ENCODE results near the gene ZBTB20. TPM values are rescaled to one million over a fixed set of nuclear protein-coding genes. Genes with fewer than 3 reads are reported as not detected.

ZBTB20 gene
- polyA plus RNA-seq, 1 donor from 2014 or later = 4.8 TPM

DNA sequence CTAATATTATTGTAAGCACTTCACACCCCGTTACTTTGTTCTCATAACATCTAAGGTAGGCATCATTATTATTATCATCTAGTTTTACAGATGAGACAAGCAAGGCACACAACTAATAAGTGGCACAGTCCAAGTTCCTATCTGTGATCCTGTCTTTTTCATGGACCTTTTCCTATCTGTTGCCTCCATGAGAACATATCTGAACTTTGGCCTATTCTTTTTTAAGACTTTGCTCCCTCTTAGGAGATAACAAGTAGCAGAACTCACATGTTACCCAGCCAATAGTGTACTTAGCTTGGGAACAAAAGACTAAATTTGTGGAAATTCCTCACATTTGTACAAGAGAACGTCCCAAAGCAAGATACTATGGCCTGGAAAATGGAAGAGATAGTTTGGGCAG is 680.8 kb downstream of the ZBTB20 start:
- no peaks in the 10 kb centered on the region for H3K27me3 ChIP-seq (ENCODE audit: insufficient read depth, low read depth, low read length)
- H3K36me3 ChIP-seq (ENCODE audit: insufficient read depth, low read length) = no peaks in the 10 kb centered on the region
- H3K9me2 ChIP-seq (ENCODE audit: insufficient read depth, low read length) = no peaks in the 10 kb centered on the region
- TF ChIP-seq, protein P1, sequence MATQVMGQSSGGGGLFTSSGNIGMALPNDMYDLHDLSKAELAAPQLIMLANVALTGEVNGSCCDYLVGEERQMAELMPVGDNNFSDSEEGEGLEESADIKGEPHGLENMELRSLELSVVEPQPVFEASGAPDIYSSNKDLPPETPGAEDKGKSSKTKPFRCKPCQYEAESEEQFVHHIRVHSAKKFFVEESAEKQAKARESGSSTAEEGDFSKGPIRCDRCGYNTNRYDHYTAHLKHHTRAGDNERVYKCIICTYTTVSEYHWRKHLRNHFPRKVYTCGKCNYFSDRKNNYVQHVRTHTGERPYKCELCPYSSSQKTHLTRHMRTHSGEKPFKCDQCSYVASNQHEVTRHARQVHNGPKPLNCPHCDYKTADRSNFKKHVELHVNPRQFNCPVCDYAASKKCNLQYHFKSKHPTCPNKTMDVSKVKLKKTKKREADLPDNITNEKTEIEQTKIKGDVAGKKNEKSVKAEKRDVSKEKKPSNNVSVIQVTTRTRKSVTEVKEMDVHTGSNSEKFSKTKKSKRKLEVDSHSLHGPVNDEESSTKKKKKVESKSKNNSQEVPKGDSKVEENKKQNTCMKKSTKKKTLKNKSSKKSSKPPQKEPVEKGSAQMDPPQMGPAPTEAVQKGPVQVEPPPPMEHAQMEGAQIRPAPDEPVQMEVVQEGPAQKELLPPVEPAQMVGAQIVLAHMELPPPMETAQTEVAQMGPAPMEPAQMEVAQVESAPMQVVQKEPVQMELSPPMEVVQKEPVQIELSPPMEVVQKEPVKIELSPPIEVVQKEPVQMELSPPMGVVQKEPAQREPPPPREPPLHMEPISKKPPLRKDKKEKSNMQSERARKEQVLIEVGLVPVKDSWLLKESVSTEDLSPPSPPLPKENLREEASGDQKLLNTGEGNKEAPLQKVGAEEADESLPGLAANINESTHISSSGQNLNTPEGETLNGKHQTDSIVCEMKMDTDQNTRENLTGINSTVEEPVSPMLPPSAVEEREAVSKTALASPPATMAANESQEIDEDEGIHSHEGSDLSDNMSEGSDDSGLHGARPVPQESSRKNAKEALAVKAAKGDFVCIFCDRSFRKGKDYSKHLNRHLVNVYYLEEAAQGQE (IDR thresholded peaks at IDR 0.05; ENCODE audit: borderline replicate concordance) = no peak
- no peak for TF ChIP-seq POLR2AphosphoS5 (IDR thresholded peaks at IDR 0.05)
- no peak for TF ChIP-seq EP300 (conservative IDR thresholded peaks at IDR 0.05; ENCODE audit: poor library complexity, severe bottlenecking)
- no peak for TF ChIP-seq RAD21 (conservative IDR thresholded peaks at IDR 0.05)
- TF ChIP-seq MXI1 (conservative IDR thresholded peaks at IDR 0.05; ENCODE audit: poor library complexity, severe bottlenecking) = no peak
- TF ChIP-seq SMC3 (conservative IDR thresholded peaks at IDR 0.05; ENCODE audit: poor library complexity) = no peak
- TF ChIP-seq, protein P2, sequence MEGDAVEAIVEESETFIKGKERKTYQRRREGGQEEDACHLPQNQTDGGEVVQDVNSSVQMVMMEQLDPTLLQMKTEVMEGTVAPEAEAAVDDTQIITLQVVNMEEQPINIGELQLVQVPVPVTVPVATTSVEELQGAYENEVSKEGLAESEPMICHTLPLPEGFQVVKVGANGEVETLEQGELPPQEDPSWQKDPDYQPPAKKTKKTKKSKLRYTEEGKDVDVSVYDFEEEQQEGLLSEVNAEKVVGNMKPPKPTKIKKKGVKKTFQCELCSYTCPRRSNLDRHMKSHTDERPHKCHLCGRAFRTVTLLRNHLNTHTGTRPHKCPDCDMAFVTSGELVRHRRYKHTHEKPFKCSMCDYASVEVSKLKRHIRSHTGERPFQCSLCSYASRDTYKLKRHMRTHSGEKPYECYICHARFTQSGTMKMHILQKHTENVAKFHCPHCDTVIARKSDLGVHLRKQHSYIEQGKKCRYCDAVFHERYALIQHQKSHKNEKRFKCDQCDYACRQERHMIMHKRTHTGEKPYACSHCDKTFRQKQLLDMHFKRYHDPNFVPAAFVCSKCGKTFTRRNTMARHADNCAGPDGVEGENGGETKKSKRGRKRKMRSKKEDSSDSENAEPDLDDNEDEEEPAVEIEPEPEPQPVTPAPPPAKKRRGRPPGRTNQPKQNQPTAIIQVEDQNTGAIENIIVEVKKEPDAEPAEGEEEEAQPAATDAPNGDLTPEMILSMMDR (IDR thresholded peaks at IDR 0.05; ENCODE audit: poor library complexity, severe bottlenecking) = no peak
- no peak for TF ChIP-seq TAF1 (IDR thresholded peaks at IDR 0.05; ENCODE audit: low read depth)
- TF ChIP-seq EZH2 (IDR thresholded peaks at IDR 0.05; ENCODE audit: borderline replicate concordance, insufficient read depth, low read length, poor library complexity, severe bottlenecking) = no peak
- H3K4me2 ChIP-seq (ENCODE audit: low read length) = no peak overlapping the region
- no peaks in the 10 kb centered on the region for H3K9me3 ChIP-seq (ENCODE audit: low read length)
- no peaks in the 10 kb centered on the region for H4K20me1 ChIP-seq (ENCODE audit: insufficient read depth)
- H2AFZ ChIP-seq (ENCODE audit: low read depth, low read length) = no peak overlapping the region
- H3F3A ChIP-seq (ENCODE audit: insufficient read depth, low read length, poor library complexity, severe bottlenecking) = no peaks in the 10 kb centered on the region
- H3K79me2 ChIP-seq (replicated peaks; ENCODE audit: insufficient read depth, low read length) = no peaks in the 10 kb centered on the region
- H3K27ac ChIP-seq (ENCODE audit: low read length) = no peak overlapping the region
- H3K4me3 ChIP-seq (ENCODE audit: low read length) = no peak overlapping the region
- H3K9ac ChIP-seq (ENCODE audit: low read length) = no peak overlapping the region

DNA sequence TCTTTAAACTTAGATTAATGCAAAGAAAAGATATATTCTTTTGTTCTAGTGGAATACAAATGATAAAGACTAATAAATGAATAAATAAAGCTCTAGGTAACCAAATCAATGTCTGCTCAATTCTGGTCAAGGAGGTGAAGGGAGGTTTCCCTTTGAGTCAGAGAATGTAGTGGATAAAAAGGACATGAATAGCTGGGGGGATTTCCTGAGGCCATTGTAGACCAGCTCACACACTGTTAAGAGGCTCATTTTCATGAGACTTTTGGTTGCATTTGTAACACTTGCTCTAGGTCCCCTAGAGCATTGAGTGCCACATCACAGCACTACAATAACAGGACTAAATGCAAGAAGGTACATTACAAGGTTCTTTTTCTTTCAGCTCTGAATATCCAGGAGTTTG is 682.5 kb downstream of the ZBTB20 start:
- H3K27ac ChIP-seq (ENCODE audit: low read length) = no peak overlapping the region
- no peak overlapping the region for H3K9ac ChIP-seq (ENCODE audit: low read length)

More for the DNA sequence above, 682.5 kb downstream of the ZBTB20 start:
- Histone ChIP-seq H4K20me1 (ENCODE audit: insufficient read depth) (no peaks in the 10 kb centered on the region), H3K4me3 (ENCODE audit: low read length) (no peak overlapping the region), H3K79me2 (replicated peaks; ENCODE audit: insufficient read depth, low read length) (no peaks in the 10 kb centered on the region), H2AFZ (ENCODE audit: low read depth, low read length) (no peak overlapping the region), H3K4me2 (ENCODE audit: low read length) (no peak overlapping the region), H3K9me3 (ENCODE audit: low read length) (no peaks in the 10 kb centered on the region), H3K27me3 (ENCODE audit: insufficient read depth, low read depth, low read length) (no peaks in the 10 kb centered on the region), H3F3A (ENCODE audit: insufficient read depth, low read length, poor library complexity, severe bottlenecking) (no peaks in the 10 kb centered on the region), H3K9me2 (ENCODE audit: insufficient read depth, low read length) (no peaks in the 10 kb centered on the region), H3K36me3 (ENCODE audit: insufficient read depth, low read length) (no peaks in the 10 kb centered on the region)
- TF ChIP-seq SMC3 (conservative IDR thresholded peaks at IDR 0.05; ENCODE audit: poor library complexity) (no peak), EP300 (conservative IDR thresholded peaks at IDR 0.05; ENCODE audit: poor library complexity, severe bottlenecking) (no peak), MXI1 (conservative IDR thresholded peaks at IDR 0.05; ENCODE audit: poor library complexity, severe bottlenecking) (no peak), POLR2AphosphoS5 (IDR thresholded peaks at IDR 0.05) (no peak), TAF1 (IDR thresholded peaks at IDR 0.05; ENCODE audit: low read depth) (no peak), RAD21 (conservative IDR thresholded peaks at IDR 0.05) (no peak), EZH2 (IDR thresholded peaks at IDR 0.05; ENCODE audit: borderline replicate concordance, insufficient read depth, low read length, poor library complexity, severe bottlenecking) (no peak)
- TF ChIP-seq, protein P1 (IDR thresholded peaks at IDR 0.05; ENCODE audit: borderline replicate concordance) = no peak
- TF ChIP-seq, protein P2 (IDR thresholded peaks at IDR 0.05; ENCODE audit: poor library complexity, severe bottlenecking) = no peak

All from neural cell (in vitro differentiated cells).